ENCODE results near the gene CDK5RAP1. TPM values are rescaled to one million over a fixed set of nuclear protein-coding genes. Genes with fewer than 3 reads are reported as not detected.

Gene CDK5RAP1
- total and polyA plus RNA-seq, 9 of the 15 experiments (the other 6 are each of a cell fraction or from before 2014, with no cell fraction given), result 41.6 to 127 (median 58.3) TPM

DNA sequence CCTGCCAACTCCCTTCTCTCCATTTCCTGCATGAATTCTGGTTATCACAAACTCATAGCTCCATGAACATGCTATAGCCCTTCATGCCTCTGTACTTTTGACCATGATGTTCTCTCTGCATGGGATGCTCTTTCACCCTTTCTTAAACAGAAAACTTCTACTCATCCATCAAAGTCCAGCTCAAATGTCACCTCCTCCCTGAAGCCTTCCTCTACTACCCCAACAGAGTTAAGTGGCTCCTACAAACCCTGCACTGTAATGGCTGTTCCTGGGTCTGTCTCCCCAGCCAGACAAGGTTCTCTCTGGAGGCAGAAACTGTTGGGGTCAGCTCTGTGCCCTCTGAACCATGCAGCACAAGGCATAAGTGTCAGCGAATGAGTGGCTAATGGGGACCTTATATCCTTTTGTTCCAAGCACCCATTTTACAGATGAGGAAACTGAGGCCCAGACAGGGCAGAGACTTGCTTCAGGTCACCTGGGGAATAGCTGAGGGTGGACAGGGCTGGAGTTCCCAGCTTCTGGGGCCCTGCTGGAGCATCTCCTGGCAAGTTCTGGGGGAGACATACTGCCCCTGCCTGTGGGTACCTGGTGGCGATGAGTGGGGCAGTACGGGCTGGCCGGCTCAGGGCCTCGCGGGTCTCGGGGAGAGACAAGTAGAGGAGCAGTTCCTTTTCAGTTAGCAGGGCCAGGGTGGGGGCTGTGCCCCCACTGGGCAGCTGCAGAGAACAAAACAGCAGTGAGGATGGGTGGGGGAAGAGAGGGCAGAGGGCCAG is 10.6 kb upstream of the CDK5RAP1 start:
- ChIA-PET POLR2A (interaction anchor here (0.7 to 2.0 kb wide), 4 partner anchors 7 to 28 kb away, joined by 3 to 9 read pairs (median 4); partner anchors contain the start of gene CDK5RAP1), CTCF (ENCODE audit: low intra/inter-chr PET ratio) (interaction anchor here (0.6 kb wide), 1 partner anchor 417 kb away, joined by 3 read pairs; no protein-coding TSS in a partner anchor)
- no peaks in the 10 kb centered on the region for H3K9me1 ChIP-seq (ENCODE audit: control insufficient read depth, insufficient read depth, low read length)
- peaks cover 0 to 15% of the 10 kb centered on the region in 2 experiments; a peak in 1 of 5 replicates for H3K4me1 ChIP-seq (replicated peaks in 1 of 2; ENCODE audit: control insufficient read depth in 2 of 2, insufficient read depth in 2 of 2, low read length in 2 of 2)
- H3K4me2 ChIP-seq (ENCODE audit: insufficient read depth, low read length), result no peak overlapping the region
- no peaks in the 10 kb centered on the region for H4K20me1 ChIP-seq (replicated peaks; ENCODE audit: control insufficient read depth, insufficient read depth, low read length)
- in situ Hi-C loops (cut with MboI), result loop anchor here (10.0 kb wide), 1 partner anchor 243 kb away; no protein-coding TSS in a partner anchor
- no peak overlapping the region for H2AFZ ChIP-seq (ENCODE audit: low read depth, low read length)
- ATAC-seq (no peak), DNase-seq (ENCODE audit: extremely low read depth in 1 of 4, low spot score in 3 of 4) (no peak), FAIRE-seq (no peak)
- no peak overlapping the region for H3K27ac ChIP-seq (ENCODE audit: extremely low read depth, low read depth, low read length)
- BruUV-seq (replicated peaks), result no TSS peak
- H3K4me3 ChIP-seq, result no peak overlapping the region
- H3K79me2 ChIP-seq (ENCODE audit: control insufficient read depth, insufficient read depth, low read length), result no peaks in the 10 kb centered on the region
- no peak overlapping the region; a peak in 1 of 4 replicates for H3K9ac ChIP-seq (ENCODE audit: insufficient read depth in 1 of 2, low read depth in 2 of 2, low read length in 2 of 2)
- H3K36me3 ChIP-seq (ENCODE audit: control insufficient read depth, insufficient read depth, low read length), result peaks cover 63% of the 10 kb centered on the region
- H3K27me3 ChIP-seq (ENCODE audit: control insufficient read depth in 2 of 2, insufficient read depth in 2 of 2, low read length in 2 of 2), result no peaks in the 10 kb centered on the region
- intact Hi-C loops (cut with micrococcal nuclease), result no loop called here
- H3K9me3 ChIP-seq (replicated peaks; ENCODE audit: control insufficient read depth, insufficient read depth, low read depth, low read length), result no peaks in the 10 kb centered on the region
- 89% methylated on average over 3 of the region's 7 CpGs for WGBS (ENCODE audit: insufficient coverage, low coverage, missing lambda C conversion rate)
- TF ChIP-seq FOXJ2 (tag; IDR thresholded peaks at IDR 0.05) (no peak), ZFX (CRISPR knock-in tag; IDR thresholded peaks at IDR 0.05) (no peak), ARHGAP35 (IDR thresholded peaks at IDR 0.05; ENCODE audit: partially characterized antibody) (no peak), GABPB2 (CRISPR knock-in tag; conservative IDR thresholded peaks at IDR 0.05) (no peak), SMARCB1 (IDR thresholded peaks at IDR 0.05; ENCODE audit: insufficient read length, low read depth) (no peak), KDM1A (IDR thresholded peaks at IDR 0.05) (peak in 1 of 2 experiments; percentile 79; a peak in 3 of 4 replicates), HNRNPH1 (optimal IDR thresholded peaks at IDR 0.05; ENCODE audit: low read depth, low read length) (no peak), ZNF224 (CRISPR knock-in tag; IDR thresholded peaks at IDR 0.05) (no peak), SMARCA5 (IDR thresholded peaks at IDR 0.05) (peak; percentile 62; the same call in 1 of the 2 replicates), GATAD2B (IDR thresholded peaks at IDR 0.05; ENCODE audit: borderline replicate concordance) (no peak), BCOR (IDR thresholded peaks at IDR 0.05) (peak; percentile 76)
- TF ChIP-seq, protein P1, sequence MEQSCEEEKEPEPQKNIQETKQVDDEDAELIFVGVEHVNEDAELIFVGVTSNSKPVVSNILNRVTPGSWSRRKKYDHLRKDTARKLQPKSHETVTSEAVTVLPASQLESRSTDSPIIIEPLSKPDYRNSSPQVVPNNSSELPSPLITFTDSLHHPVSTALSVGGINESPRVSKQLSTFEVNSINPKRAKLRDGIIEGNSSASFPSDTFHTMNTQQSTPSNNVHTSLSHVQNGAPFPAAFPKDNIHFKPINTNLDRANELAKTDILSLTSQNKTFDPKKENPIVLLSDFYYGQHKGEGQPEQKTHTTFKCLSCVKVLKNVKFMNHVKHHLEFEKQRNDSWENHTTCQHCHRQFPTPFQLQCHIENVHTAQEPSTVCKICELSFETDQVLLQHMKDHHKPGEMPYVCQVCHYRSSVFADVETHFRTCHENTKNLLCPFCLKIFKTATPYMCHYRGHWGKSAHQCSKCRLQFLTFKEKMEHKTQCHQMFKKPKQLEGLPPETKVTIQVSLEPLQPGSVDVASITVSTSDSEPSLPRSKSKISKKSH (CRISPR knock-in tag; IDR thresholded peaks at IDR 0.05), result no peak
- TF ChIP-seq, protein P2, sequence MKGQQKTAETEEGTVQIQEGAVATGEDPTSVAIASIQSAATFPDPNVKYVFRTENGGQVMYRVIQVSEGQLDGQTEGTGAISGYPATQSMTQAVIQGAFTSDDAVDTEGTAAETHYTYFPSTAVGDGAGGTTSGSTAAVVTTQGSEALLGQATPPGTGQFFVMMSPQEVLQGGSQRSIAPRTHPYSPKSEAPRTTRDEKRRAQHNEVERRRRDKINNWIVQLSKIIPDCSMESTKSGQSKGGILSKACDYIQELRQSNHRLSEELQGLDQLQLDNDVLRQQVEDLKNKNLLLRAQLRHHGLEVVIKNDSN (CRISPR knock-in tag; IDR thresholded peaks at IDR 0.05), result no peak
- TF ChIP-seq, protein P3, sequence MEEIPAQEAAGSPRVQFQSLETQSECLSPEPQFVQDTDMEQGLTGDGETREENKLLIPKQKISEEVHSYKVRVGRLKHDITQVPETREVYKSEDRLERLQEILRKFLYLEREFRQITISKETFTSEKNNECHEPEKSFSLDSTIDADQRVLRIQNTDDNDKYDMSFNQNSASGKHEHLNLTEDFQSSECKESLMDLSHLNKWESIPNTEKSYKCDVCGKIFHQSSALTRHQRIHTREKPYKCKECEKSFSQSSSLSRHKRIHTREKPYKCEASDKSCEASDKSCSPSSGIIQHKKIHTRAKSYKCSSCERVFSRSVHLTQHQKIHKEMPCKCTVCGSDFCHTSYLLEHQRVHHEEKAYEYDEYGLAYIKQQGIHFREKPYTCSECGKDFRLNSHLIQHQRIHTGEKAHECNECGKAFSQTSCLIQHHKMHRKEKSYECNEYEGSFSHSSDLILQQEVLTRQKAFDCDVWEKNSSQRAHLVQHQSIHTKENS (CRISPR knock-in tag; IDR thresholded peaks at IDR 0.05), result no peak
- TF ChIP-seq, protein P4, sequence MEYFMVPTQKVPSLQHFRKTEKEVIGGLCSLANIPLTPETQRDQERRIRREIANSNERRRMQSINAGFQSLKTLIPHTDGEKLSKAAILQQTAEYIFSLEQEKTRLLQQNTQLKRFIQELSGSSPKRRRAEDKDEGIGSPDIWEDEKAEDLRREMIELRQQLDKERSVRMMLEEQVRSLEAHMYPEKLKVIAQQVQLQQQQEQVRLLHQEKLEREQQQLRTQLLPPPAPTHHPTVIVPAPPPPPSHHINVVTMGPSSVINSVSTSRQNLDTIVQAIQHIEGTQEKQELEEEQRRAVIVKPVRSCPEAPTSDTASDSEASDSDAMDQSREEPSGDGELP (CRISPR knock-in tag; IDR thresholded peaks at IDR 0.05; ENCODE audit: borderline replicate concordance), result no peak
- TF ChIP-seq, protein P5, sequence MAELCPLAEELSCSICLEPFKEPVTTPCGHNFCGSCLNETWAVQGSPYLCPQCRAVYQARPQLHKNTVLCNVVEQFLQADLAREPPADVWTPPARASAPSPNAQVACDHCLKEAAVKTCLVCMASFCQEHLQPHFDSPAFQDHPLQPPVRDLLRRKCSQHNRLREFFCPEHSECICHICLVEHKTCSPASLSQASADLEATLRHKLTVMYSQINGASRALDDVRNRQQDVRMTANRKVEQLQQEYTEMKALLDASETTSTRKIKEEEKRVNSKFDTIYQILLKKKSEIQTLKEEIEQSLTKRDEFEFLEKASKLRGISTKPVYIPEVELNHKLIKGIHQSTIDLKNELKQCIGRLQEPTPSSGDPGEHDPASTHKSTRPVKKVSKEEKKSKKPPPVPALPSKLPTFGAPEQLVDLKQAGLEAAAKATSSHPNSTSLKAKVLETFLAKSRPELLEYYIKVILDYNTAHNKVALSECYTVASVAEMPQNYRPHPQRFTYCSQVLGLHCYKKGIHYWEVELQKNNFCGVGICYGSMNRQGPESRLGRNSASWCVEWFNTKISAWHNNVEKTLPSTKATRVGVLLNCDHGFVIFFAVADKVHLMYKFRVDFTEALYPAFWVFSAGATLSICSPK (IDR thresholded peaks at IDR 0.05; ENCODE audit: borderline replicate concordance), result no peak
